ENCODE measurements around the gene ARRDC1. TPM values are rescaled to one million over a fixed set of nuclear protein-coding genes. Genes with fewer than 3 reads are reported as not detected.
"Not testable (repeated sequence)": the region's sequence is repeated elsewhere in the genome, so short reads cannot be mapped to it uniquely, and the experiment has no call there.

Gene ARRDC1
- total RNA-seq = 56.8 TPM

- intact Hi-C loops (cut with DNase I) = loop anchor here (1.0 to 10.0 kb wide), 5 partner anchors 13 to 151 kb away; partner anchors contain the start of genes DPH7, NSMF and ZMYND19
- Histone ChIP-seq H3K27me3 (no peaks in the 10 kb centered on the region), H3K27ac (peak within 1 kb of the TSS; percentile 71 to 79), H3K36me3 (no peaks in the 10 kb centered on the region), H3K9me3 (no peaks in the 10 kb centered on the region), H3K4me3 (peak within 1 kb of the TSS; percentile 94 to 96), H3K4me1 (peaks cover 6 to 19% of the 10 kb centered on the region in 2 donors)
- peak; percentile 75 to 97 for DNase-seq (ENCODE audit: low spot score in 2 of 2)
- TF ChIP-seq, protein P1, sequence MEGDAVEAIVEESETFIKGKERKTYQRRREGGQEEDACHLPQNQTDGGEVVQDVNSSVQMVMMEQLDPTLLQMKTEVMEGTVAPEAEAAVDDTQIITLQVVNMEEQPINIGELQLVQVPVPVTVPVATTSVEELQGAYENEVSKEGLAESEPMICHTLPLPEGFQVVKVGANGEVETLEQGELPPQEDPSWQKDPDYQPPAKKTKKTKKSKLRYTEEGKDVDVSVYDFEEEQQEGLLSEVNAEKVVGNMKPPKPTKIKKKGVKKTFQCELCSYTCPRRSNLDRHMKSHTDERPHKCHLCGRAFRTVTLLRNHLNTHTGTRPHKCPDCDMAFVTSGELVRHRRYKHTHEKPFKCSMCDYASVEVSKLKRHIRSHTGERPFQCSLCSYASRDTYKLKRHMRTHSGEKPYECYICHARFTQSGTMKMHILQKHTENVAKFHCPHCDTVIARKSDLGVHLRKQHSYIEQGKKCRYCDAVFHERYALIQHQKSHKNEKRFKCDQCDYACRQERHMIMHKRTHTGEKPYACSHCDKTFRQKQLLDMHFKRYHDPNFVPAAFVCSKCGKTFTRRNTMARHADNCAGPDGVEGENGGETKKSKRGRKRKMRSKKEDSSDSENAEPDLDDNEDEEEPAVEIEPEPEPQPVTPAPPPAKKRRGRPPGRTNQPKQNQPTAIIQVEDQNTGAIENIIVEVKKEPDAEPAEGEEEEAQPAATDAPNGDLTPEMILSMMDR (IDR thresholded peaks at IDR 0.05) = peak in 1 of 3 experiments; percentile 11
These were observed at the start of gene ARRDC1 for GRCh38 chr9:137605121-137606004. Gene ARRDC1 (plus strand): TSS chr9:137605686. CDS start chr9:137605718, 32 bp downstream.

GRCh38 chr9:137556069-137556838 is 49.2 kb upstream of the ARRDC1 start:
- DNase-seq (ENCODE audit: low spot score in 2 of 2) = no peak
- H3K27ac ChIP-seq = no peak overlapping the region
- intact Hi-C loops (cut with DNase I) = no loop called here
- no peaks in the 10 kb centered on the region for H3K4me1 ChIP-seq
- TF ChIP-seq, protein P1 (IDR thresholded peaks at IDR 0.05) = no peak
- H3K4me3 ChIP-seq = no peak overlapping the region
- peaks cover 25 to 46% of the 10 kb centered on the region in 2 donors for H3K36me3 ChIP-seq
- H3K27me3 ChIP-seq = no peaks in the 10 kb centered on the region
- no peaks in the 10 kb centered on the region for H3K9me3 ChIP-seq

DNA sequence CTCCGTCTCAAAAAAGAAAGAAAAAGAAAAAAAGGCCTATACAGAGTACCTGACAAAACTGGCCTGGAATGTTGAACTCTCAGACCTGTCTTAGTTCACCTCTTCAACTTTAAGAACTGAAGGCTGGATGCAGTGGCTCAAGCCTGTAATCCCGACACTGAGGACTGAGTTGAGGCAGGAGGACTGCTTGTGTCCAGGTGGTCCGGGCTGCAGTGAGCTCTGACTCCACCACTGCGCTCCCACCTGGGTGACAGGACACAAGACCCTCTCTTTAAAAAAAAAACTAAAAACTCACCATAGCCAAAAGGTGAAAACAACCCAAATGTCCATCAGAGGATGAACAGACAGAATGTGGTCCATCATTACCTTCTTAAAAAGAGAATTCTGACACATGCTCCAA is 47.4 kb upstream of the ARRDC1 start:
- TF ChIP-seq, protein P1 (IDR thresholded peaks at IDR 0.05) = no peak
- no peaks in the 10 kb centered on the region for H3K27me3 ChIP-seq
- H3K4me1 ChIP-seq = no peaks in the 10 kb centered on the region
- DNase-seq (ENCODE audit: low spot score in 2 of 2) = no peak
- peaks cover 36 to 46% of the 10 kb centered on the region in 2 donors for H3K36me3 ChIP-seq
- intact Hi-C loops (cut with DNase I) = no loop called here
- no peak overlapping the region for H3K4me3 ChIP-seq
- H3K27ac ChIP-seq = no peak overlapping the region
- H3K9me3 ChIP-seq = no peaks in the 10 kb centered on the region

- H3K27ac ChIP-seq = no peak overlapping the region
- no peak for DNase-seq (ENCODE audit: low spot score in 2 of 2)
- H3K27me3 ChIP-seq = no peaks in the 10 kb centered on the region
- no peak overlapping the region for H3K4me3 ChIP-seq
- intact Hi-C loops (cut with DNase I) = no loop called here
- H3K9me3 ChIP-seq = no peaks in the 10 kb centered on the region
- peaks cover 24 to 33% of the 10 kb centered on the region in 2 donors for H3K36me3 ChIP-seq
- no peaks in the 10 kb centered on the region for H3K4me1 ChIP-seq
- TF ChIP-seq, protein P1 (IDR thresholded peaks at IDR 0.05) = no peak
These were observed 41.4 kb upstream of the ARRDC1 start for GRCh38 chr9:137564134-137564533.

- Histone ChIP-seq H3K9me3 (no peaks in the 10 kb centered on the region), H3K36me3 (peaks cover 21 to 31% of the 10 kb centered on the region in 2 donors), H3K4me3 (no peak overlapping the region), H3K27me3 (no peaks in the 10 kb centered on the region), H3K4me1 (no peaks in the 10 kb centered on the region), H3K27ac (no peak overlapping the region)
- DNase-seq (ENCODE audit: low spot score in 2 of 2) = no peak
- intact Hi-C loops (cut with DNase I) = no loop called here
- TF ChIP-seq, protein P1 (IDR thresholded peaks at IDR 0.05) = no peak
These were observed 40.6 kb upstream of the ARRDC1 start for GRCh38 chr9:137564817-137565411.

DNA sequence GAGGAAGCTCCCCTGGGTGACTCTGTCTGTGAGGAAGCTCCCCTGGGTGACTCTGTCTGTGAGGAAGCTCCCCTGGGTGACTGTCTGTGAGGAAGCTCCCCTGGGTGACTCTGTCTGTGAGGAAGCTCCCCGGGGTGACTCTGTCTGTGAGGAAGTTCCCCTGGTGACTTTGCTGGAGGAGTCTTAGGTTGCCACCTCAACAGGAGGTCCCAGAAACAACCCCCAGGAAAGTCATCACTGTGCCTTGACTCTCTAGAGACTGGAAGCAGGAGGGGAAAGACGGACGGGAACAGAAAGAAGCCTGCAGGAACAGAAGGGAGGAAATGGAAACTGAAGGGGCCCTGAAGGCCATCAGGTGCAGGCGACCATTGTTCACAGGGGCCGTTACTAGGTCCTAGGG is 37.0 kb upstream of the ARRDC1 start:
- H3K27ac ChIP-seq; H3K27me3 ChIP-seq; DNase-seq (ENCODE audit: low spot score in 2 of 2); H3K4me1 ChIP-seq; H3K4me3 ChIP-seq; H3K9me3 ChIP-seq; intact Hi-C loops (cut with DNase I): not testable (repeated sequence)
- H3K36me3 ChIP-seq = peaks cover 29 to 31% of the 10 kb centered on the region in 2 donors
